Liver (tissue), 3 donors: ENCODE data around the gene CDIPT.

ENCODE experiments used
- CTCF ChIP-seq: fragments of 150-350 bp; IDR thresholded peaks from 2 replicates; pipeline ENCODE4 v1.5.1; 2017; ENCODE audit warnings: improper control_type of control experiment, low read depth, low read length; ENCODE audit not compliant: missing input control
- FOXA1 ChIP-seq: IDR thresholded peaks from 2 replicates; pipeline ENCODE4 v1.6.1; 2016; ENCODE audit warnings: antibody characterized with exemption
- GABPA ChIP-seq, 2 donors: IDR thresholded peaks in 1 of 2; conservative IDR thresholded peaks in 1 of 2; 2 replicates each; pipeline ENCODE4 v1.6.1; 2016; ENCODE audit warnings: antibody characterized with exemption in 2 of 2, mild to moderate bottlenecking in 1 of 2, moderate library complexity in 1 of 2
- HNF4A ChIP-seq, 2 donors: conservative IDR thresholded peaks; 2 replicates each; pipeline ENCODE4 v1.6.1; 2016; ENCODE audit warnings: antibody characterized with exemption in 2 of 2, mild to moderate bottlenecking in 2 of 2
- HNF4G ChIP-seq: IDR thresholded peaks from 2 replicates; pipeline ENCODE4 v1.6.1; 2016; ENCODE audit warnings: antibody characterized with exemption
- JUND ChIP-seq, 2 donors: IDR thresholded peaks; 2 replicates each; pipeline ENCODE4 v1.6.1; 2016; ENCODE audit warnings: antibody characterized with exemption in 2 of 2
- MAX ChIP-seq: IDR thresholded peaks from 2 replicates; pipeline ENCODE4 v1.6.1; 2016; ENCODE audit warnings: antibody characterized with exemption
- RAD21 ChIP-seq, 2 donors: IDR thresholded peaks; 2 replicates each; pipeline ENCODE4 v1.6.1; 2016; ENCODE audit warnings: antibody characterized with exemption in 2 of 2, mild to moderate bottlenecking in 2 of 2
- REST ChIP-seq: IDR thresholded peaks from 2 replicates; pipeline ENCODE4 v1.6.1; 2016; ENCODE audit warnings: antibody characterized with exemption, mild to moderate bottlenecking
- TAF1 ChIP-seq: conservative IDR thresholded peaks from 2 replicates; pipeline ENCODE4 v1.6.1; 2016; ENCODE audit warnings: antibody characterized with exemption, mild to moderate bottlenecking
- YY1 ChIP-seq: IDR thresholded peaks from 2 replicates; pipeline ENCODE4 v1.6.1; 2016; ENCODE audit warnings: antibody characterized with exemption, mild to moderate bottlenecking
- ZBTB33 ChIP-seq: IDR thresholded peaks from 2 replicates; pipeline ENCODE4 v1.6.1; 2016; ENCODE audit warnings: antibody characterized with exemption
- donor health status: healthy.
- donor health status: healthy.

- no peak for TF ChIP-seq MAX
- no peak for TF ChIP-seq CTCF
- TF ChIP-seq TAF1 = no peak
- TF ChIP-seq GABPA (IDR thresholded peaks at IDR 0.05 in 1 of 2, conservative IDR thresholded peaks at IDR 0.05 in 1 of 2) = no peak
- no peak for TF ChIP-seq REST
- no peak for TF ChIP-seq RAD21 (IDR thresholded peaks at IDR 0.05)
- no peak for TF ChIP-seq HNF4A (conservative IDR thresholded peaks at IDR 0.05)
- no peak for TF ChIP-seq JUND (IDR thresholded peaks at IDR 0.05)
- TF ChIP-seq YY1 = no peak
- TF ChIP-seq HNF4G = no peak
- TF ChIP-seq FOXA1 = no peak
- no peak for TF ChIP-seq ZBTB33
These were observed 17.4 kb downstream of the CDIPT start for GRCh38 chr16:29845656-29846055.
